ENCODE measurements around the gene FAS.

Gene FAS

DNA sequence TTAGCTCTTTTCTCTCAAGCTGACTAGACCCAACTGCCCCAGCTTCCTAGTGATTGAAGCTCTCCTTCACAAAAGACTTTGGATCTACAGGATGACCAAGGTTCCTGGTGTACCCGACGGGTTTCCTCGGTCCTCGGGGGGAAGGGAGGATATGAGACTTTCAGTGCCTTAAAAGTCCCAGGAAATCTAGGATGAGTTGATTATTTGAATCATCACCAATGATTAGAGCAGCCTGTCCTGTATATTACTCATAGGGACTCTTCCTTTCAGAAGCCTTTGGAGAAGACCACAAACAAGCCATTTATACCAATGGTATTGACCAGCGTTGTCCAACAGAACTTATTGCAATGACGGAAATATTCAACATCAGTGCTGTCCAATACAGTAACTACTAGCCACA lies 31.9 kb upstream of the FAS start:
- DNase-seq (ENCODE audit: low read depth): no peak
- no peak overlapping the region for H3K4me3 ChIP-seq (ENCODE audit: low read depth, low read length)

DNA sequence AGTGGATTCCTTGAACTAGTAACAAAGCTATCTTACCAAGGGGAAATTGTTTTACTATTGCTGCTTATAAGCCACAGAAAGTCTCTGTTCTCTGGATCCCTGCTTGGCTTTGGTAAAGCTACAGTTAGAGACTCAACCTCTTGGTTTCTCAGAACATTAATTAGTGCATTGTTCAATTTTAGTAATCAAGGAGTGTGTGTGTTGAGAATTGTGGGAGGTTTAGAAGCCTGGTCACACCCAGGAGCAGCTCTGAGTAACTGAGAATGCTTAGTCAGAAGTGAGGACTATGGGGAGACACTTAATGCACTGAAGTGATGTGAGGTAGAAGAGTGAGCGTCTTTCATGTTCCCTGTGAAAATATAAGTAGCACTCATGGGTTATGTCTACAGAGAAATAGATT lies 29.8 kb upstream of the FAS start:
- no peak for DNase-seq (ENCODE audit: low read depth)
- H3K4me3 ChIP-seq (ENCODE audit: low read depth, low read length): no peak overlapping the region
- TF ChIP-seq, protein P1, sequence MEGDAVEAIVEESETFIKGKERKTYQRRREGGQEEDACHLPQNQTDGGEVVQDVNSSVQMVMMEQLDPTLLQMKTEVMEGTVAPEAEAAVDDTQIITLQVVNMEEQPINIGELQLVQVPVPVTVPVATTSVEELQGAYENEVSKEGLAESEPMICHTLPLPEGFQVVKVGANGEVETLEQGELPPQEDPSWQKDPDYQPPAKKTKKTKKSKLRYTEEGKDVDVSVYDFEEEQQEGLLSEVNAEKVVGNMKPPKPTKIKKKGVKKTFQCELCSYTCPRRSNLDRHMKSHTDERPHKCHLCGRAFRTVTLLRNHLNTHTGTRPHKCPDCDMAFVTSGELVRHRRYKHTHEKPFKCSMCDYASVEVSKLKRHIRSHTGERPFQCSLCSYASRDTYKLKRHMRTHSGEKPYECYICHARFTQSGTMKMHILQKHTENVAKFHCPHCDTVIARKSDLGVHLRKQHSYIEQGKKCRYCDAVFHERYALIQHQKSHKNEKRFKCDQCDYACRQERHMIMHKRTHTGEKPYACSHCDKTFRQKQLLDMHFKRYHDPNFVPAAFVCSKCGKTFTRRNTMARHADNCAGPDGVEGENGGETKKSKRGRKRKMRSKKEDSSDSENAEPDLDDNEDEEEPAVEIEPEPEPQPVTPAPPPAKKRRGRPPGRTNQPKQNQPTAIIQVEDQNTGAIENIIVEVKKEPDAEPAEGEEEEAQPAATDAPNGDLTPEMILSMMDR (IDR thresholded peaks at IDR 0.05; ENCODE audit: control insufficient read depth, extremely low read depth, insufficient read depth): no peak

More for the DNA sequence above, 31.9 kb upstream of the FAS start:
- TF ChIP-seq, protein P1 (IDR thresholded peaks at IDR 0.05; ENCODE audit: control insufficient read depth, extremely low read depth, insufficient read depth): no peak

DNA sequence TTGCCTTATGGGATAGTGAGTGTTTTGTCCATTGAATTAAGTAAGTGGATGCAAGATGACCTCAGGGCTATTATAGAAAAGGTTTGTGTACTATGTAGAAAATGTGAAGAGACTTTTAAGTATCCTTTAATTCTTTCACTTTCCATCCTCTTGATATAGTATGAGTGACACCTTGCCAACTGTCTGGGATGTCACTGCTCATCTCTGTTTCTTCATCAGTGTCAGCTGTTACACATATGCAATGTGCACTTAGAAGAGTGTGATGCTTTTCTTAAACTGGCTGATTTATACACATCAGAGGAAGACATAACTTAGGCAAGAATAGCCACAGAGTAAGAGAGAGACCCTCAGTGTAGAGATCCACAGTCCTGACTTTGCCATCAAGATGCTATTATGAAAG lies 29.3 kb upstream of the FAS start:
- no peak overlapping the region for H3K4me3 ChIP-seq (ENCODE audit: low read depth, low read length)
- TF ChIP-seq, protein P1 (IDR thresholded peaks at IDR 0.05; ENCODE audit: control insufficient read depth, extremely low read depth, insufficient read depth): no peak
- no peak for DNase-seq (ENCODE audit: low read depth)

DNA sequence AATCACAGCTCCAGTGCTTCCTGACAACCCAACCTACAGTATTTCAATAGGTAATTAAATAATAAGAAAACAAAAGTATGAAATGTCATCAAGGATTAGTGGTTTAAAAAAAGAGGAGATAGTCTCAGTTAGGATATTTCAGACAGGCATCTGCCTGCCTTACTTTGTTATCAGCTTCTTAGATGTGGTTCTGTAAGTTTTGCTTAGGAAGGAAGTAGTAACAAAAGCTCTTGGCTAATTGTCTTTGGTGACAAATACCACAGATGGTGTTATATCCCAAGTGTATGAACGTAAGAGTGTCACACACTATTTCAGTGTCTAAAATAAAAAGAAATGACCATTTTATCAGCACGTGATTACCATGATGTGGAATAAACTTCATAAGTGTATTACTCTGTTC lies 28.3 kb upstream of the FAS start:
- TF ChIP-seq, protein P1 (IDR thresholded peaks at IDR 0.05; ENCODE audit: control insufficient read depth, extremely low read depth, insufficient read depth): no peak
- no peak overlapping the region for H3K4me3 ChIP-seq (ENCODE audit: low read depth, low read length)
- no peak for DNase-seq (ENCODE audit: low read depth)

DNA sequence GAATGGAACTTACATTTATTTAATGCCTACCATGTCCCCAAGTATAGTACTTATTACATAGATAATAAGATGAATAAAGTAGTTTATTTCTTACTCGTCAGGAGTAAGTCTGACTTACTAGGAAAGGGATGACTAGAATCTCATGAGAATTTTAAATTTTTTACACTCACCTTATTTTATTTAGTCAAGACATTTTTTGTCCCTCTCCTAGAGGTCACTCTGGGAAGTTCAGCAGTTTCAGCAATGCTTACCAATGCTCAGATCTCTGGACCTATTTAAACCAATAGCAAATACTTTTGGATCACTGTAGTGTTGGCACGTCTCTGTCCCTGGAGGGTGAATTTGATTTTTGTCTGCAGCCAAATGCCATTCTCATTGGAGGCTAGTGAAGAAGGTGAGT lies 27.3 kb upstream of the FAS start:
- H3K4me3 ChIP-seq (ENCODE audit: low read depth, low read length): no peak overlapping the region
- no peak for DNase-seq (ENCODE audit: low read depth)
- TF ChIP-seq, protein P1 (IDR thresholded peaks at IDR 0.05; ENCODE audit: control insufficient read depth, extremely low read depth, insufficient read depth): no peak

DNA sequence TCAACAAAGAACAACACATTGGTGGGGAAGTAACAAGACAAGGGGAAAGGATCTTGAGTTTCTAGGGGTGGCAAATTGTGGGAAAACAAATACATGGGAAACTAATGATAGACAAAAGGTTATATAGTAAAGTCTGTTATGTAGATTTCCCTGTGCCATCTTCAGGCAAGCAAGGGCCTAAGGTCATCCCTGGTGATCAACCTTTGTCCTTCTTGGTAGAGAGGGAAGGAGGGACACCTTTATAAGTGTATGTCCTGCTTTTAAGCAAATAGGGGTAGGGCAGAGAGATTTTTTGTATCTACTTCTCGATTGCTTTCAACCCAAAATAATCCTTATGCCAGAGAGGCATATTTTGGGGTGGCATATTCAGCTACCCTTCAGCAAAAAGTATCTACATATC lies 26.2 kb upstream of the FAS start:
- H3K4me3 ChIP-seq (ENCODE audit: low read depth, low read length): no peak overlapping the region
- DNase-seq (ENCODE audit: low read depth): no peak
- TF ChIP-seq, protein P1 (IDR thresholded peaks at IDR 0.05; ENCODE audit: control insufficient read depth, extremely low read depth, insufficient read depth): no peak

DNA sequence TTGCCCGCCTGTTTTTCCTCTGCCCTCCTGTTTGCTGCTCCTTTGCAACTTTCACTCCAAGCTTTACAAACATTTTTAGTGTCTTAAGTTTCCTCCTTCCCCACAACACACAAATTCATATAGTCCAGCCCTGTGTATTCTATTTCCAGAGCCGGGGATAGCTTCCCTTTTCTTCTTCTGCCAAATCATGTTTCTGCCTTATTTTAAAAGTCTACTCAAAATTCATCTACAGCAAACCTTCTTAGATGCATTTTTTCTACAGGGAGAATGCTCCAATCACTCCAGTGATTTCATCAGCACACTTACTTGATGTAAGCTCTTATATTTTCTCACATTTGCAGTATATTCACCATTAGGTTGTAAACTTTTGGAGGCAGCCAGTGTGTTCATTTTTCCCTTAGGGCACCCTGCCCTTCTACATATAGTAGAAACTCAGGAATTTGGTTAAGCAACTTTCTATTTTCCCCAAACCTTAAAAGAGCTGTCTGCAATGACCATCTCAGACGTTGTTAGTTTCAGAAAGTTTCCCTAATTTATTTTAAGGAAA lies 25.7 kb upstream of the FAS start:
- H3K4me3 ChIP-seq (ENCODE audit: low read depth, low read length): no peak overlapping the region
- TF ChIP-seq, protein P1 (IDR thresholded peaks at IDR 0.05; ENCODE audit: control insufficient read depth, extremely low read depth, insufficient read depth): no peak
- no peak for DNase-seq (ENCODE audit: low read depth)
